ENCODE data around the gene FHOD3.

Gene FHOD3

GRCh38 chr18:36481201-36481657 is 183.7 kb downstream of the FHOD3 start:
- no peak for DNase-seq (ENCODE audit: low read depth)

GRCh38 chr18:36481935-36482334 is 184.4 kb downstream of the FHOD3 start:
- DNase-seq (ENCODE audit: low read depth), result no peak

- DNase-seq (ENCODE audit: low read depth), result no peak
Observed at GRCh38 chr18:36484591-36484990, 187.1 kb downstream of the FHOD3 start.

- DNase-seq (ENCODE audit: low read depth), result no peak
Observed at GRCh38 chr18:36485772-36486171, 188.3 kb downstream of the FHOD3 start.

- no peak for DNase-seq (ENCODE audit: low read depth)
Observed at GRCh38 chr18:36488131-36488530, 190.6 kb downstream of the FHOD3 start.

- DNase-seq (ENCODE audit: low read depth), result no peak
Observed at GRCh38 chr18:36490897-36491296, 193.4 kb downstream of the FHOD3 start.

GRCh38 chr18:36492604-36493329 is 195.3 kb downstream of the FHOD3 start:
- DNase-seq (ENCODE audit: low read depth), result no peak

GRCh38 chr18:36493349-36494159 is 196.0 kb downstream of the FHOD3 start:
- no peak for DNase-seq (ENCODE audit: low read depth)

GRCh38 chr18:36494160-36494437 is 196.6 kb downstream of the FHOD3 start:
- no peak for DNase-seq (ENCODE audit: low read depth)

- DNase-seq (ENCODE audit: low read depth), result no peak
Observed at GRCh38 chr18:36496022-36496421, 198.5 kb downstream of the FHOD3 start.

GRCh38 chr18:36499938-36500337 is 202.4 kb downstream of the FHOD3 start:
- no peak for DNase-seq (ENCODE audit: low read depth)

- no peak for DNase-seq (ENCODE audit: low read depth)
Observed at GRCh38 chr18:36501100-36501499, 203.6 kb downstream of the FHOD3 start.

GRCh38 chr18:36503477-36503876 is 206.0 kb downstream of the FHOD3 start:
- DNase-seq (ENCODE audit: low read depth), result no peak

GRCh38 chr18:36504928-36505327 is 207.4 kb downstream of the FHOD3 start:
- no peak for DNase-seq (ENCODE audit: low read depth)

GRCh38 chr18:36505665-36506064 is 208.2 kb downstream of the FHOD3 start:
- DNase-seq (ENCODE audit: low read depth), result no peak

GRCh38 chr18:36509646-36510197 is 212.2 kb downstream of the FHOD3 start:
- DNase-seq (ENCODE audit: low read depth), result no peak

GRCh38 chr18:36511791-36512352 is 214.4 kb downstream of the FHOD3 start:
- no peak for DNase-seq (ENCODE audit: low read depth)

GRCh38 chr18:36513556-36513955 is 216.0 kb downstream of the FHOD3 start:
- DNase-seq (ENCODE audit: low read depth), result no peak

- no peak for DNase-seq (ENCODE audit: low read depth)
Observed at GRCh38 chr18:36514778-36515177, 217.3 kb downstream of the FHOD3 start.

GRCh38 chr18:36516258-36516657 is 218.7 kb downstream of the FHOD3 start:
- no peak for DNase-seq (ENCODE audit: low read depth)

- no peak for DNase-seq (ENCODE audit: low read depth)
Observed at GRCh38 chr18:36516726-36517125, 219.2 kb downstream of the FHOD3 start.

GRCh38 chr18:36518839-36519238 is 221.3 kb downstream of the FHOD3 start:
- no peak for DNase-seq (ENCODE audit: low read depth)

GRCh38 chr18:36519358-36519757 is 221.8 kb downstream of the FHOD3 start:
- no peak for DNase-seq (ENCODE audit: low read depth)

Data from activated T-cell treated with anti-CD3 and anti-CD28 coated beads for 1 hour (primary cell).